K562 (cell line): ENCODE data around the gene CEP350. TPM values are rescaled to one million over a fixed set of nuclear protein-coding genes. Genes with fewer than 3 reads are reported as not detected.

Source experiments
- ATAC-seq: fragments of 200-7000 bp; cut with Tn5 transposase; 3 replicates; pipeline ENCODE4 v1.9.1; 2020; ENCODE audit warnings: moderate library complexity
- BruUV-seq: library from RNA; stranded (reverse); fragments of 400-500 nt; replicated peaks from 2 replicates; lab custom pipeline; 2021; lab: Mats Ljungman, UMichigan
- CTCF ChIA-PET: fragments of 300-600 bp; formaldehyde crosslinking; extraction: SDS; loops from one replicate; lab custom pipeline; 2021; ENCODE audit warnings: low intra/inter-chr PET ratio; lab: Yijun Ruan, JAX
- POLR2A ChIA-PET: fragments of 300-600, 350-650 bp; sonication (Branson Sonifier 250); formaldehyde crosslinking; extraction: SDS; loops from one replicate; lab custom pipeline; 2021; ENCODE audit warnings: antibody characterized with exemption, inconsistent platforms; lab: Yijun Ruan, JAX
- DNase-seq, 4 experiments: peaks; one replicate each; pipeline versions ENCODE4 v3.0.0 to v3.0.0-alpha.2; 2011 to 2018; ENCODE audit warnings: low spot score in 3 of 4, mixed read lengths in 3 of 4; ENCODE audit errors: extremely low read depth in 1 of 4
- FAIRE-seq: peaks from 2 replicates; lab custom pipeline; 2011; peaks lifted over from hg19 to GRCh38; lab: Jason Lieb, UNC
- H2AFZ ChIP-seq: 2 replicates; pipeline ENCODE4 v1.6.0; 2011; ENCODE audit warnings: low read depth, low read length, control low read depth, inconsistent platforms
- H3K27ac ChIP-seq: fragments of 200-600 bp; 3 replicates; pipeline ENCODE4 v1.8.0; 2011; ENCODE audit warnings: low read depth, mild to moderate bottlenecking, control low read depth, inconsistent platforms, low read length, moderate library complexity, mixed read lengths; ENCODE audit errors: extremely low read depth
- H3K27me3 ChIP-seq, 2 experiments: fragments of 300-600 bp in 1 of 2; 2 replicates in 1 of 2; 3 replicates in 1 of 2; pipeline versions ENCODE4 v1.6.0 to v1.8.0; 2011; ENCODE audit warnings: inconsistent platforms in 2 of 2, low read length in 2 of 2, mild to moderate bottlenecking in 1 of 2, mixed read lengths in 1 of 2, moderate library complexity in 1 of 2; ENCODE audit not compliant: control insufficient read depth in 2 of 2, insufficient read depth in 2 of 2
- H3K36me3 ChIP-seq: fragments of 300-600 bp; 3 replicates; pipeline ENCODE4 v1.8.0; 2011; ENCODE audit warnings: mild to moderate bottlenecking, low read length, inconsistent platforms; ENCODE audit not compliant: control insufficient read depth, insufficient read depth
- H3K4me1 ChIP-seq, 2 experiments: fragments of 200-600 bp in 1 of 2; replicated peaks in 1 of 2; 2 replicates in 1 of 2; 3 replicates in 1 of 2; pipeline versions ENCODE4 v1.5.1 to v1.8.0; 2011; ENCODE audit warnings: inconsistent platforms in 2 of 2, low read length in 2 of 2, mild to moderate bottlenecking in 1 of 2, mixed read lengths in 1 of 2, moderate library complexity in 1 of 2; ENCODE audit not compliant: control insufficient read depth in 2 of 2, insufficient read depth in 2 of 2
- H3K4me2 ChIP-seq: 2 replicates; pipeline ENCODE4 v1.6.1; 2011; ENCODE audit warnings: low read length, control low read depth, inconsistent platforms, mixed read lengths; ENCODE audit not compliant: insufficient read depth
- H3K4me3 ChIP-seq: fragments of 200-600 bp; sonication (generic), shearing (Covaris generic); 2 replicates; pipeline ENCODE4 v1.5.1; 2016; ENCODE audit warnings: control low read depth, inconsistent platforms
- H3K79me2 ChIP-seq: fragments of 200-600 bp; 3 replicates; pipeline ENCODE4 v1.8.0; 2011; ENCODE audit warnings: low read length, inconsistent platforms; ENCODE audit not compliant: control insufficient read depth, insufficient read depth
- H3K9ac ChIP-seq, 2 experiments: 2 replicates each; pipeline versions ENCODE4 v1.6.0 to v1.6.1; 2011; ENCODE audit warnings: low read depth in 2 of 2, low read length in 2 of 2, control low read depth in 1 of 2, inconsistent platforms in 1 of 2, mild to moderate bottlenecking in 1 of 2, mixed read lengths in 1 of 2; ENCODE audit not compliant: insufficient read depth in 1 of 2
- H3K9me1 ChIP-seq: one replicate; pipeline ENCODE4 v1.6.0; 2011; ENCODE audit warnings: inconsistent platforms, mild to moderate bottlenecking, low read length, moderate library complexity; ENCODE audit not compliant: control insufficient read depth, insufficient read depth
- H3K9me3 ChIP-seq: replicated peaks from 2 replicates; pipeline ENCODE4 v1.5.1; 2011; ENCODE audit warnings: low read depth, low read length, inconsistent platforms; ENCODE audit not compliant: control insufficient read depth, insufficient read depth
- H4K20me1 ChIP-seq: replicated peaks from 2 replicates; pipeline ENCODE4 v1.6.1; 2011; ENCODE audit warnings: low read length, inconsistent platforms, mixed read lengths; ENCODE audit not compliant: control insufficient read depth, insufficient read depth
- BMI1 ChIP-seq: fragments of 150-350 bp; IDR thresholded peaks from 2 replicates; pipeline ENCODE4 v1.6.1; 2014; ENCODE audit warnings: low read length
- CLOCK ChIP-seq: fragments of 250-450 bp; sonication (Bioruptor Pico); IDR thresholded peaks from 2 replicates; pipeline ENCODE4 v1.4.0; 2020; ENCODE audit warnings: mild to moderate bottlenecking, moderate library complexity, borderline replicate concordance
- FOXP4 ChIP-seq: sonication (generic); formaldehyde crosslinking; IDR thresholded peaks from 2 replicates; pipeline ENCODE4 v1.8.0; 2022; ENCODE audit warnings: mild to moderate bottlenecking, missing genetic modification reagents, borderline replicate concordance
- MAFG ChIP-seq: fragments of 450-650 bp; conservative IDR thresholded peaks from 2 replicates; pipeline ENCODE4 v1.6.1; 2016; ENCODE audit warnings: missing genetic modification characterization, missing compliant biosample characterization
- MCM3 ChIP-seq: fragments of 450-650 bp; IDR thresholded peaks from 2 replicates; pipeline ENCODE4 v1.6.1; 2016
- NCOA6 ChIP-seq: fragments of 450-650 bp; IDR thresholded peaks from 2 replicates; pipeline ENCODE4 v1.6.1; 2017; ENCODE audit warnings: mild to moderate bottlenecking
- NFRKB ChIP-seq: fragments of 450-650 bp; IDR thresholded peaks from 2 replicates; pipeline ENCODE4 v1.6.1; 2016; ENCODE audit warnings: low read depth
- NONO ChIP-seq, 2 experiments: fragments of 200-400 bp in 1 of 2; fragments of 450-650 bp in 1 of 2; formaldehyde crosslinking in 1 of 2; IDR thresholded peaks; 2 replicates each; pipeline ENCODE4 v1.6.1; 2017; ENCODE audit warnings: low read depth in 2 of 2, mild to moderate bottlenecking in 2 of 2, moderate library complexity in 2 of 2, low read length in 1 of 2
- SIRT6 ChIP-seq: IDR thresholded peaks from one replicate; pipeline ENCODE4 v1.6.1; 2012; ENCODE audit warnings: low read depth, mild to moderate bottlenecking, control low read depth, inconsistent platforms, low read length, moderate library complexity
- SPI1 ChIP-seq: IDR thresholded peaks from 2 replicates; pipeline ENCODE4 v1.6.1; 2011; ENCODE audit warnings: low read depth, low read length, control low read depth, borderline replicate concordance
- TEAD1 ChIP-seq, 2 experiments: fragments of 450-650 bp in 1 of 2; sonication (generic) in 1 of 2; formaldehyde crosslinking; IDR thresholded peaks; 2 replicates each; pipeline versions ENCODE4 v1.4.0 to v1.8.0; 2020 to 2022; ENCODE audit warnings: mild to moderate bottlenecking in 2 of 2, missing genetic modification reagents in 1 of 2
- WGBS: fragments of 100-300 bp; shearing (Covaris generic); methylation state at CpG from one replicate; pipeline ENCODE4 v1.1.6; 2016; ENCODE audit warnings: low coverage, mixed read lengths; ENCODE audit not compliant: insufficient coverage; ENCODE audit errors: missing lambda C conversion rate; 5-methylcytosine and 5-hydroxymethylcytosine counted together
- in situ Hi-C: fragments of 300-500 bp; cut with MboI; formaldehyde crosslinking; loops from 4 replicates; pipeline ENCODE4 v1.15.0; 2018; ENCODE audit warnings: inconsistent platforms, mixed read lengths
- intact Hi-C: fragments of 100-400 bp; cut with micrococcal nuclease; formaldehyde crosslinking; loops from 2 replicates; pipeline ENCODE4 v1.14.2; 2022
- polyA plus RNA-seq, 8 experiments: library from polyadenylated mRNA; depleted of rRNA in 4 of 8; stranded (reverse) in 5 of 8; unstranded in 3 of 8; fragments of >200 nt; fragmentation: Nextera tagmentation in 2 of 8; fragmentation: Illumina TruSeq in 1 of 8; extraction: Ambion mirVana in 2 of 8; extraction: Trizol in 1 of 8; gene quantifications; 2 replicates each; pipeline versions ENCODE4 v1.2.1 to v1.2.3, GENCODE V29; 2011 to 2014; ENCODE audit warnings: inconsistent platforms in 1 of 8, missing spikeins in 1 of 8
- total RNA-seq, 7 experiments: library from RNA; depleted of rRNA in 6 of 7; stranded (reverse); fragments of >200 nt in 6 of 7; fragmentation: Illumina TruSeq in 2 of 7; extraction: Trizol in 2 of 7; gene quantifications; 2 replicates each; pipeline versions ENCODE4 v1.2.1 to v1.2.3, GENCODE V29; 2011 to 2021; ENCODE audit warnings: low replicate concordance in 1 of 7

Gene CEP350
- total and polyA plus RNA-seq, 9 of the 15 experiments (the other 6 are each of a cell fraction or from before 2014, with no cell fraction given), result 8.3 to 64.3 (median 28.0) TPM

GRCh38 chr1:179923029-179923428, 31.6 kb upstream of the CEP350 start:
- no peak; the same call in 2 of the 3 replicates for ATAC-seq
- Histone ChIP-seq H3K36me3 (peaks cover 15% of the 10 kb centered on the region; the same call in 1 of the 3 replicates), H3K27ac (no peak overlapping the region), H3K4me2 (no peak overlapping the region), H3K9me3 (no peaks in the 10 kb centered on the region), H3K9me1 (no peaks in the 10 kb centered on the region), H3K27me3 (no peaks in the 10 kb centered on the region), H3K4me1 (no peaks in the 10 kb centered on the region), H4K20me1 (no peaks in the 10 kb centered on the region), H3K9ac (no peak overlapping the region), H2AFZ (no peak overlapping the region), H3K4me3 (no peak overlapping the region), H3K79me2 (no peaks in the 10 kb centered on the region)
- intact Hi-C loops, result no loop called here
- in situ Hi-C loops, result no loop called here
- POLR2A ChIA-PET, result interaction anchor here (0.6 to 2.5 kb wide), 6 partner anchors 10 to 40 kb away, joined by 3 to 6 read pairs (median 5); no protein-coding TSS in a partner anchor
- CTCF ChIA-PET, result no interaction called here
- TF ChIP-seq NONO (IDR thresholded peaks at IDR 0.05; ENCODE audit: low read depth in 2 of 2, low read length in 1 of 2) (no peak), SPI1 (0 out of 2 replicates have a peak, but pooled peaks have one; percentile 31)
- BruUV-seq, result no TSS peak
- FAIRE-seq, result no peak
- no peak for DNase-seq

GRCh38 chr1:179924268-179924667, 30.3 kb upstream of the CEP350 start:
- peaks cover 4% of the 10 kb centered on the region; the same call in 1 of the 3 replicates for H3K36me3 ChIP-seq
- no peak for FAIRE-seq
- no peaks in the 10 kb centered on the region for H3K4me1 ChIP-seq
- POLR2A ChIA-PET, result interaction anchor here (1.6 to 2.5 kb wide), 2 partner anchors 9 to 12 kb away, joined by 5 to 6 read pairs; no protein-coding TSS in a partner anchor
- no peaks in the 10 kb centered on the region for H3K9me1 ChIP-seq
- no TSS peak for BruUV-seq
- intact Hi-C loops (no loop called here), in situ Hi-C loops (no loop called here)
- DNase-seq, result no peak
- no peaks in the 10 kb centered on the region for H4K20me1 ChIP-seq
- no peak for ATAC-seq
- H3K4me2 ChIP-seq, result no peak overlapping the region
- 85% methylated on average over 1 of the region's 1 CpG for WGBS
- H3K27me3 ChIP-seq, result no peaks in the 10 kb centered on the region
- no peaks in the 10 kb centered on the region for H3K9me3 ChIP-seq
- no peak overlapping the region for H3K4me3 ChIP-seq
- CTCF ChIA-PET, result no interaction called here
- no peak overlapping the region for H3K9ac ChIP-seq
- H3K27ac ChIP-seq, result no peak overlapping the region
- no peaks in the 10 kb centered on the region for H3K79me2 ChIP-seq
- no peak overlapping the region for H2AFZ ChIP-seq
- no peak for TF ChIP-seq MAFG (tag)
- TF ChIP-seq MCM3, result no peak
- no peak for TF ChIP-seq TEAD1 (CRISPR knock-in tag; IDR thresholded peaks at IDR 0.05)
- TF ChIP-seq BMI1, result no peak
- TF ChIP-seq FOXP4 (CRISPR knock-in tag), result no peak
- TF ChIP-seq NCOA6, result no peak
- TF ChIP-seq SIRT6, result no peak
- TF ChIP-seq NFRKB, result no peak
- no peak for TF ChIP-seq CLOCK (CRISPR knock-in tag)
